ENCODE results near the gene PPP2R3B.

The PPP2R3B gene

DNA sequence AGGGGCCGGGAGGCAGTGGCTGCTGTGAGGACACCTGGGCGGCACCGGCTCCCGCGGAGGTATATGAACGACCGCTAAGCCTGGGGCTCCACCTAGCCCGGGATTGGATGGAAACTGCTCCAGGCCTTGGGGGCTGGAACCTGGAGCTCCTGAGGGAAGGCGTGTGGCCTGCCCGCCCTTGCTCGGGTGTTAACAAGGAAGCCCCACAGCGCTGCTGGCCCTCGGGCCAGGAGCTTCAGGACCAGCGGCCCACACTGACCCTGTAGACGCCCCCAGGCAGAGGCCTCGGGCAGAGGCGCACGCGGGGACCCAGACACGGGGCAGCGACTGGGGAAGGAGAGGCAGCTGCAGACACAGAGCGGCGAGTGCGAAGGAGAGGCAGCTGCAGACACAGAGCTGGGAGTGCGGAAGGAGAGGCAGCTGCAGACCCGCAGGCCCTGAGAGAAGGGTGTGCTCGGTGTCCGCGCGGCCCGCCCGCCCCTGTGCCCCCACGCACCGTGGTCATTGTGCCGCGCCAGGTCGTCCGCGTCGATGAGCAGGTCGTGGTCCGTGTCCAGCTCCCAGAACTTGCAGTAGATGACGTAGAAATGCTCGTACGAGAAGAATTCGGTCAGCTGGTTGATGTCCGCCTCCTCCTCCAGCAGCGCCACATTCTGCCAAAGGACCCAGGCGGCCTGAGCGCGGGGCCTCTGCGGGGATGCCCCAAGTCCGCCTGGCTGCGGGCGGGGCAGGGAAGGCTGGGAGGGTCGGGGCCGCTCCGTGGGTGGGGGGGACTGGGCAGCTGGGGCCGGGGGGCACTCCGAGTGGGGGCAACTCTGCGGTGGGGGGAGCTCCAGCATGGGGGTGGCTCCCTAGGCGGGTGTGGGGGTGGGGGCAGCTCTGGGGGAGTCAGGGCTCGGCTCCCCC lies 41.4 kb downstream of the PPP2R3B start:
- no peak for TF ChIP-seq FOXM1 (IDR thresholded peaks at IDR 0.05; ENCODE audit: borderline replicate concordance, low read depth)

- TF ChIP-seq, protein P1, sequence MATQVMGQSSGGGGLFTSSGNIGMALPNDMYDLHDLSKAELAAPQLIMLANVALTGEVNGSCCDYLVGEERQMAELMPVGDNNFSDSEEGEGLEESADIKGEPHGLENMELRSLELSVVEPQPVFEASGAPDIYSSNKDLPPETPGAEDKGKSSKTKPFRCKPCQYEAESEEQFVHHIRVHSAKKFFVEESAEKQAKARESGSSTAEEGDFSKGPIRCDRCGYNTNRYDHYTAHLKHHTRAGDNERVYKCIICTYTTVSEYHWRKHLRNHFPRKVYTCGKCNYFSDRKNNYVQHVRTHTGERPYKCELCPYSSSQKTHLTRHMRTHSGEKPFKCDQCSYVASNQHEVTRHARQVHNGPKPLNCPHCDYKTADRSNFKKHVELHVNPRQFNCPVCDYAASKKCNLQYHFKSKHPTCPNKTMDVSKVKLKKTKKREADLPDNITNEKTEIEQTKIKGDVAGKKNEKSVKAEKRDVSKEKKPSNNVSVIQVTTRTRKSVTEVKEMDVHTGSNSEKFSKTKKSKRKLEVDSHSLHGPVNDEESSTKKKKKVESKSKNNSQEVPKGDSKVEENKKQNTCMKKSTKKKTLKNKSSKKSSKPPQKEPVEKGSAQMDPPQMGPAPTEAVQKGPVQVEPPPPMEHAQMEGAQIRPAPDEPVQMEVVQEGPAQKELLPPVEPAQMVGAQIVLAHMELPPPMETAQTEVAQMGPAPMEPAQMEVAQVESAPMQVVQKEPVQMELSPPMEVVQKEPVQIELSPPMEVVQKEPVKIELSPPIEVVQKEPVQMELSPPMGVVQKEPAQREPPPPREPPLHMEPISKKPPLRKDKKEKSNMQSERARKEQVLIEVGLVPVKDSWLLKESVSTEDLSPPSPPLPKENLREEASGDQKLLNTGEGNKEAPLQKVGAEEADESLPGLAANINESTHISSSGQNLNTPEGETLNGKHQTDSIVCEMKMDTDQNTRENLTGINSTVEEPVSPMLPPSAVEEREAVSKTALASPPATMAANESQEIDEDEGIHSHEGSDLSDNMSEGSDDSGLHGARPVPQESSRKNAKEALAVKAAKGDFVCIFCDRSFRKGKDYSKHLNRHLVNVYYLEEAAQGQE (IDR thresholded peaks at IDR 0.05; ENCODE audit: low read depth): no peak
- TF ChIP-seq ZBTB7A (IDR thresholded peaks at IDR 0.05; ENCODE audit: low read depth) (no peak), TAF1 (IDR thresholded peaks at IDR 0.05; ENCODE audit: low read depth) (no peak), EGR1 (IDR thresholded peaks at IDR 0.05) (no peak), FOXM1 (IDR thresholded peaks at IDR 0.05; ENCODE audit: borderline replicate concordance, low read depth) (no peak), TEAD4 (IDR thresholded peaks at IDR 0.05) (no peak), CEBPB (IDR thresholded peaks at IDR 0.05) (no peak), TCF12 (IDR thresholded peaks at IDR 0.05; ENCODE audit: low read depth) (no peak), NFIC (IDR thresholded peaks at IDR 0.05) (no peak), RAD21 (IDR thresholded peaks at IDR 0.05; ENCODE audit: low read depth) (no peak), EP300 (IDR thresholded peaks at IDR 0.05; ENCODE audit: borderline replicate concordance) (no peak), CREB1 (IDR thresholded peaks at IDR 0.05; ENCODE audit: low read depth) (no peak), YY1 (IDR thresholded peaks at IDR 0.05; ENCODE audit: low read depth) (no peak), MAX (IDR thresholded peaks at IDR 0.05) (no peak)
- TF ChIP-seq, protein P2, sequence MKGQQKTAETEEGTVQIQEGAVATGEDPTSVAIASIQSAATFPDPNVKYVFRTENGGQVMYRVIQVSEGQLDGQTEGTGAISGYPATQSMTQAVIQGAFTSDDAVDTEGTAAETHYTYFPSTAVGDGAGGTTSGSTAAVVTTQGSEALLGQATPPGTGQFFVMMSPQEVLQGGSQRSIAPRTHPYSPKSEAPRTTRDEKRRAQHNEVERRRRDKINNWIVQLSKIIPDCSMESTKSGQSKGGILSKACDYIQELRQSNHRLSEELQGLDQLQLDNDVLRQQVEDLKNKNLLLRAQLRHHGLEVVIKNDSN (IDR thresholded peaks at IDR 0.05): no peak
Observed at GRCh38 chrX:344371-344901, 42.3 kb downstream of the PPP2R3B start.

GRCh38 chrX:341541-342101 lies 45.1 kb downstream of the PPP2R3B start:
- TF ChIP-seq, protein P2 (IDR thresholded peaks at IDR 0.05): no peak
- no peak for TF ChIP-seq YY1 (IDR thresholded peaks at IDR 0.05; ENCODE audit: low read depth)
- TF ChIP-seq EP300 (IDR thresholded peaks at IDR 0.05; ENCODE audit: borderline replicate concordance): no peak
- no peak for TF ChIP-seq FOXM1 (IDR thresholded peaks at IDR 0.05; ENCODE audit: borderline replicate concordance, low read depth)
- TF ChIP-seq TCF12 (IDR thresholded peaks at IDR 0.05; ENCODE audit: low read depth): no peak
- TF ChIP-seq CEBPB (IDR thresholded peaks at IDR 0.05): no peak
- no peak for TF ChIP-seq RAD21 (IDR thresholded peaks at IDR 0.05; ENCODE audit: low read depth)
- TF ChIP-seq EGR1 (IDR thresholded peaks at IDR 0.05): no peak
- no peak for TF ChIP-seq ZBTB7A (IDR thresholded peaks at IDR 0.05; ENCODE audit: low read depth)
- TF ChIP-seq MAX (IDR thresholded peaks at IDR 0.05): no peak
- no peak for TF ChIP-seq NFIC (IDR thresholded peaks at IDR 0.05)
- TF ChIP-seq TAF1 (IDR thresholded peaks at IDR 0.05; ENCODE audit: low read depth): no peak

DNA sequence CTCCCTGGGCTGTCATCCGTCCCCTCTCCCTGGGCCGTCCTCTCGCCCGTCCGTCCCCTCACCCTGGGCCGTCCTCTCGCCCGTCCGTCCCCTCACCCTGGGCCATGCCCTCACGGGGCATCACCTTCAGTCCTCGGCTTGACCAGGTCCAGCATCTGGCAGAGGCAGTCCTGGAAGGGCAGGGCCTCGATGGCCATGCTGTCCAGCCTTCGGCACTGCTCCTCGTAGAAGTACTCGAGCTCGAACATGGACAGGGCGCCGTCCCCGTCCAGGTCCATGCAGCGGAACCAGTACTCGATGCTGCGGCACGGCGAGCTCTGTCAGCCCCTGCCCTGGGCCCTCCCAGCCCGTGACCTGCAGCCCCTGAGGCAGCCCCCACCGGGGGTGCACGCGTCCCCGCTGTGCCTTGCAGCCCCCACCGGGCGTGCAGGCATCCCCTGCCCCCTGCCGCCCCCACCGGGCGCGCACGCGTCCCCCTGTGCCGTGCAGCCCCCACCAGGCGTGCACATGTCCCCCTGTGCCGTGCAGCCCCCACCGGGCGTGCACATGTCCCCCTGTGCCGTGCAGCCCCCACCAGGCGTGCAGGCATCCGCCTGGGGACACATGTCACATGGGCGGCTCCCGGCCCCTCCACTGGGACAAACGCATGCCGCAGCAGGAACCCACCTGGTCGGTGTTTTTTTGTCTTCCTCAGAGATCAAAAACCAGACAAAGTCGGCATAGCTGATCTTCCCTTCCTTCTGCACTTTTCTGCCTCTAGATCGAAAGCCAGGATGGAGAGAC lies 45.9 kb downstream of the PPP2R3B start:
- no peak for TF ChIP-seq CREB1 (IDR thresholded peaks at IDR 0.05; ENCODE audit: low read depth)
- no peak for TF ChIP-seq TCF12 (IDR thresholded peaks at IDR 0.05; ENCODE audit: low read depth)
- no peak for TF ChIP-seq EGR1 (IDR thresholded peaks at IDR 0.05)
- TF ChIP-seq FOXM1 (IDR thresholded peaks at IDR 0.05; ENCODE audit: borderline replicate concordance, low read depth): no peak
- TF ChIP-seq EP300 (IDR thresholded peaks at IDR 0.05; ENCODE audit: borderline replicate concordance): no peak
- no peak for TF ChIP-seq CEBPB (IDR thresholded peaks at IDR 0.05)
- TF ChIP-seq ZBTB7A (IDR thresholded peaks at IDR 0.05; ENCODE audit: low read depth): no peak

DNA sequence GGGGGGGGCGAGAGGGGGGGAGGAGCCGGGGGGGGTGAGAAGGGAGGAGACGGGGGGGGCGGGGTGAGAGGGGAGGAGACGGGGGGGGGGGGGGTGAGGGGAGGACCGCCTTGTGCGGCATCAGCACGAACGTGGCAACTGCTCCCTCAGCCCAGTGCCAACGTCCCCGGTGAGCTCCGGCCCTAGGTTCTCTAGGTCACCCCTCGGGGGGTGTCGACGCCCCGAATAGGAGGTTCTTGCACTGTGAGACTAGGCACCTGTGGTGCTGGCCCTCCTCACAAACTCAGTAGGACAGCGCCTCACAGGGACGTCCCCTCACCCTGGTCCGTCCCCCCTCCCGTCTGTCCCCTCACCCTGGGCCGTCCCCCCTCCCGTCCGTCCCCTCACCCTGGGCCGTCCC lies 46.6 kb downstream of the PPP2R3B start:
- no peak for TF ChIP-seq FOXM1 (IDR thresholded peaks at IDR 0.05; ENCODE audit: borderline replicate concordance, low read depth)
- TF ChIP-seq RAD21 (IDR thresholded peaks at IDR 0.05; ENCODE audit: low read depth): no peak
- no peak for TF ChIP-seq TCF12 (IDR thresholded peaks at IDR 0.05; ENCODE audit: low read depth)
- TF ChIP-seq, protein P2 (IDR thresholded peaks at IDR 0.05): no peak
- TF ChIP-seq TAF1 (IDR thresholded peaks at IDR 0.05; ENCODE audit: low read depth): no peak
- TF ChIP-seq EGR1 (IDR thresholded peaks at IDR 0.05): no peak
- TF ChIP-seq, protein P1 (IDR thresholded peaks at IDR 0.05; ENCODE audit: low read depth): no peak
- TF ChIP-seq NFIC (IDR thresholded peaks at IDR 0.05): no peak
